Neural cell (in vitro differentiated cells): ENCODE data around the gene MUSK.

ENCODE experiments used
- CTCF ChIP-seq: fragments of 450-650 bp; IDR thresholded peaks from 2 replicates; pipeline ENCODE4 v1.5.1; 2014; ENCODE audit warnings: antibody characterized with exemption, mild to moderate bottlenecking, moderate library complexity; ENCODE audit not compliant: poor library complexity, severe bottlenecking
- EP300 ChIP-seq: fragments of 450-650 bp; conservative IDR thresholded peaks from 2 replicates; pipeline ENCODE4 v1.6.1; 2014; ENCODE audit warnings: antibody characterized with exemption, mild to moderate bottlenecking, moderate library complexity; ENCODE audit not compliant: poor library complexity, severe bottlenecking
- EZH2 ChIP-seq: fragments of 200-600, 300-800 bp; shearing (Covaris generic), sonication (generic); IDR thresholded peaks from 2 replicates; pipeline ENCODE4 v1.6.1; 2014; ENCODE audit warnings: antibody characterized with exemption, low read length, borderline replicate concordance, mild to moderate bottlenecking; ENCODE audit not compliant: insufficient read depth, poor library complexity, severe bottlenecking
- MXI1 ChIP-seq: fragments of 450-650 bp; conservative IDR thresholded peaks from 2 replicates; pipeline ENCODE4 v1.6.1; 2014; ENCODE audit warnings: antibody characterized with exemption, mild to moderate bottlenecking; ENCODE audit not compliant: poor library complexity, severe bottlenecking
- POLR2AphosphoS5 ChIP-seq: IDR thresholded peaks from 2 replicates; pipeline ENCODE4 v1.6.1; 2012
- RAD21 ChIP-seq: fragments of 450-650 bp; conservative IDR thresholded peaks from 2 replicates; pipeline ENCODE4 v1.6.1; 2014; ENCODE audit warnings: antibody characterized with exemption, mild to moderate bottlenecking, moderate library complexity
- TAF1 ChIP-seq: IDR thresholded peaks from 2 replicates; pipeline ENCODE4 v1.6.1; 2012; ENCODE audit warnings: low read depth
- TF ChIP-seq, protein P1 (sequence below): IDR thresholded peaks from 2 replicates; pipeline ENCODE4 v1.6.1; 2012; ENCODE audit warnings: borderline replicate concordance

- TF ChIP-seq EP300 (no peak), CTCF (no peak), EZH2 (no peak), POLR2AphosphoS5 (no peak), TAF1 (no peak), MXI1 (no peak), RAD21 (no peak)
- TF ChIP-seq, protein P1, sequence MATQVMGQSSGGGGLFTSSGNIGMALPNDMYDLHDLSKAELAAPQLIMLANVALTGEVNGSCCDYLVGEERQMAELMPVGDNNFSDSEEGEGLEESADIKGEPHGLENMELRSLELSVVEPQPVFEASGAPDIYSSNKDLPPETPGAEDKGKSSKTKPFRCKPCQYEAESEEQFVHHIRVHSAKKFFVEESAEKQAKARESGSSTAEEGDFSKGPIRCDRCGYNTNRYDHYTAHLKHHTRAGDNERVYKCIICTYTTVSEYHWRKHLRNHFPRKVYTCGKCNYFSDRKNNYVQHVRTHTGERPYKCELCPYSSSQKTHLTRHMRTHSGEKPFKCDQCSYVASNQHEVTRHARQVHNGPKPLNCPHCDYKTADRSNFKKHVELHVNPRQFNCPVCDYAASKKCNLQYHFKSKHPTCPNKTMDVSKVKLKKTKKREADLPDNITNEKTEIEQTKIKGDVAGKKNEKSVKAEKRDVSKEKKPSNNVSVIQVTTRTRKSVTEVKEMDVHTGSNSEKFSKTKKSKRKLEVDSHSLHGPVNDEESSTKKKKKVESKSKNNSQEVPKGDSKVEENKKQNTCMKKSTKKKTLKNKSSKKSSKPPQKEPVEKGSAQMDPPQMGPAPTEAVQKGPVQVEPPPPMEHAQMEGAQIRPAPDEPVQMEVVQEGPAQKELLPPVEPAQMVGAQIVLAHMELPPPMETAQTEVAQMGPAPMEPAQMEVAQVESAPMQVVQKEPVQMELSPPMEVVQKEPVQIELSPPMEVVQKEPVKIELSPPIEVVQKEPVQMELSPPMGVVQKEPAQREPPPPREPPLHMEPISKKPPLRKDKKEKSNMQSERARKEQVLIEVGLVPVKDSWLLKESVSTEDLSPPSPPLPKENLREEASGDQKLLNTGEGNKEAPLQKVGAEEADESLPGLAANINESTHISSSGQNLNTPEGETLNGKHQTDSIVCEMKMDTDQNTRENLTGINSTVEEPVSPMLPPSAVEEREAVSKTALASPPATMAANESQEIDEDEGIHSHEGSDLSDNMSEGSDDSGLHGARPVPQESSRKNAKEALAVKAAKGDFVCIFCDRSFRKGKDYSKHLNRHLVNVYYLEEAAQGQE: no peak
These were observed 114.1 kb downstream of the MUSK start for GRCh38 chr9:110782701-110783100.
